ENCODE results near the gene GLT1D1. TPM values are rescaled to one million over a fixed set of nuclear protein-coding genes. Genes with fewer than 3 reads are reported as not detected.

Gene GLT1D1
- total and polyA plus RNA-seq, 10 donors: 0.41 to 41.4 (median 13.9) TPM

- Histone ChIP-seq H3K4me3 (no peak overlapping the region), H3K9me3 (no peaks in the 10 kb centered on the region), H3K4me1 (no peaks in the 10 kb centered on the region), H3K36me3 (no peaks in the 10 kb centered on the region), H3K27ac (no peak overlapping the region), H3K27me3 (replicated peaks in 1 of 7) (no peaks in the 10 kb centered on the region)
- WGBS, 5 donors: 82 to 90% (median 86%) methylated on average over 4 of the region's 4 CpGs
- TF ChIP-seq CTCF (IDR thresholded peaks at IDR 0.05 in 8 of 11, conservative IDR thresholded peaks at IDR 0.05 in 3 of 11) (no peak), POLR2A (IDR thresholded peaks at IDR 0.05) (no peak), POLR2AphosphoS5 (IDR thresholded peaks at IDR 0.05) (no peak)
- DNase-seq: no peak
- intact Hi-C loops (cut with DNase I; ENCODE audit: low total_unique reads): no loop called here
These were observed 55.0 kb downstream of the GLT1D1 start for GRCh38 chr12:128908254-128908653.

GRCh38 chr12:128909653-128910052, 56.4 kb downstream of the GLT1D1 start:
- H3K4me1 ChIP-seq: peaks cover 0 to 8% (median 0%) of the 10 kb centered on the region in 6 donors
- H3K27me3 ChIP-seq (replicated peaks in 1 of 7): no peaks in the 10 kb centered on the region
- DNase-seq: no peak
- intact Hi-C loops (cut with DNase I; ENCODE audit: low total_unique reads): no loop called here
- no peaks in the 10 kb centered on the region for H3K9me3 ChIP-seq
- no peak for TF ChIP-seq POLR2AphosphoS5 (IDR thresholded peaks at IDR 0.05)
- TF ChIP-seq POLR2A (IDR thresholded peaks at IDR 0.05): no peak
- no peak for TF ChIP-seq CTCF (IDR thresholded peaks at IDR 0.05 in 8 of 11, conservative IDR thresholded peaks at IDR 0.05 in 3 of 11)
- no peaks in the 10 kb centered on the region for H3K36me3 ChIP-seq
- no peak overlapping the region for H3K27ac ChIP-seq
- WGBS, 5 donors: 63 to 91% (median 85%) methylated on average over 1 of the region's 1 CpG
- no peak overlapping the region for H3K4me3 ChIP-seq

DNA sequence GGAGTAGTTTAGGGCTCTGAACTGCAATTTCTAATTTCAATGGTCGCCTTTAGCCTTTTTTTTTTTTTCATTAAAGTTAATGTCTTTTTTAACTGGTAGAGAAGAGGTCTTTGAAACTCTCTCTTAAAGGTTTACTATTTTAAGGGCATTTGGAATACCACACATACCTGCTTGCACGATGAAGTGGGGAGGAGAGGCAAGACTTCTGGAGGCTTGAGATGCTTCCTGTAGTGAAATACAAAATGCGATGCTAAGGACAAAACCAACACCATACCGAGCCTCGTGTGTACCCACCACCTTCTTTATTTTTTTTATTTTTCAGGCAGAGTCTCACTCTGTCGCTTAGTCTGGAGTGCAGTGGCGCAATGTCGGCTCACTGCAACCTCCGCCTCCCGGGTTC, 57.4 kb downstream of the GLT1D1 start:
- Histone ChIP-seq H3K4me3 (no peak overlapping the region), H3K27me3 (replicated peaks in 1 of 7) (no peaks in the 10 kb centered on the region), H3K36me3 (no peaks in the 10 kb centered on the region), H3K27ac (no peak overlapping the region), H3K4me1 (peaks cover 0 to 14% (median 0%) of the 10 kb centered on the region in 6 donors), H3K9me3 (no peaks in the 10 kb centered on the region)
- 89 to 95% (median 91%) methylated on average over 10 of the region's 10 CpGs for WGBS, 5 donors
- TF ChIP-seq POLR2AphosphoS5 (IDR thresholded peaks at IDR 0.05) (no peak), POLR2A (IDR thresholded peaks at IDR 0.05) (no peak), CTCF (IDR thresholded peaks at IDR 0.05 in 8 of 11, conservative IDR thresholded peaks at IDR 0.05 in 3 of 11) (no peak)
- intact Hi-C loops (cut with DNase I; ENCODE audit: low total_unique reads): no loop called here
- no peak for DNase-seq

- Histone ChIP-seq H3K27me3 (replicated peaks in 1 of 7) (no peaks in the 10 kb centered on the region), H3K36me3 (peaks cover 0 to under 1% (median 0%) of the 10 kb centered on the region in 6 donors), H3K27ac (no peak overlapping the region), H3K4me1 (peaks cover 0 to 14% (median 0%) of the 10 kb centered on the region in 6 donors), H3K9me3 (no peaks in the 10 kb centered on the region), H3K4me3 (no peak overlapping the region)
- intact Hi-C loops (cut with DNase I; ENCODE audit: low total_unique reads): no loop called here
- TF ChIP-seq POLR2A (IDR thresholded peaks at IDR 0.05) (no peak), POLR2AphosphoS5 (IDR thresholded peaks at IDR 0.05) (no peak), CTCF (IDR thresholded peaks at IDR 0.05 in 8 of 11, conservative IDR thresholded peaks at IDR 0.05 in 3 of 11) (no peak)
- WGBS, 5 donors: 85 to 94% (median 90%) methylated on average over 5 of the region's 5 CpGs
- DNase-seq: no peak
These were observed 58.6 kb downstream of the GLT1D1 start for GRCh38 chr12:128911861-128912260.

Data from spleen (tissue), 11 donors.